GM21737 (cell line): ENCODE results near the gene MRPL52.
"Not testable (repeated sequence)": the region's sequence is repeated elsewhere in the genome, so short reads cannot be mapped to it uniquely, and the experiment has no call there.

Experiments used
- ATAC-seq: cut with Tn5 transposase; IDR thresholded peaks from one replicate; pipeline ENCODE4 v1.9.1; 2021; ENCODE audit warnings: mild to moderate bottlenecking, moderate library complexity; ENCODE audit not compliant: unreplicated experiment

MRPL52 gene

GRCh38 chr14:22852599-22852939 lies 22.9 kb downstream of the MRPL52 start:
- peak; percentile 8 for ATAC-seq

GRCh38 chr14:22852940-22853767 lies 23.5 kb downstream of the MRPL52 start:
- ATAC-seq: peak; percentile 67

- not testable (repeated sequence) for ATAC-seq
Measured at GRCh38 chr14:22854296-22854695, 24.6 kb downstream of the MRPL52 start.

- no peak for ATAC-seq
Measured at GRCh38 chr14:22854963-22855724, 25.5 kb downstream of the MRPL52 start.

GRCh38 chr14:22856428-22856827 lies 26.7 kb downstream of the MRPL52 start:
- ATAC-seq: no peak

- ATAC-seq: not testable (repeated sequence)
Measured at GRCh38 chr14:22860377-22860776, 30.7 kb downstream of the MRPL52 start.

GRCh38 chr14:22861651-22862050 lies 32.0 kb downstream of the MRPL52 start:
- no peak for ATAC-seq

GRCh38 chr14:22864979-22865378 lies 35.3 kb downstream of the MRPL52 start:
- ATAC-seq: no peak

- no peak for ATAC-seq
Measured at GRCh38 chr14:22865424-22866405, 36.0 kb downstream of the MRPL52 start.

GRCh38 chr14:22866874-22867273 lies 37.2 kb downstream of the MRPL52 start:
- ATAC-seq: no peak

GRCh38 chr14:22870811-22871223 lies 41.1 kb downstream of the MRPL52 start:
- peak; percentile 36 for ATAC-seq

GRCh38 chr14:22871224-22872032 lies 41.7 kb downstream of the MRPL52 start, which contains the start of gene LRP10:
LRP10 (plus strand) TSS chr14:22871740; CDS start chr14:22872304, 564 bp downstream.
- peak; percentile 78 for ATAC-seq

GRCh38 chr14:22872033-22872832 lies 42.5 kb downstream of the MRPL52 start:
- ATAC-seq: peak; percentile 22

GRCh38 chr14:22872833-22873520 lies 43.3 kb downstream of the MRPL52 start:
- ATAC-seq: no peak

GRCh38 chr14:22875003-22875747 lies 45.5 kb downstream of the MRPL52 start:
- ATAC-seq: no peak

- no peak for ATAC-seq
Measured at GRCh38 chr14:22875748-22876319, 46.1 kb downstream of the MRPL52 start.

- no peak for ATAC-seq
Measured at GRCh38 chr14:22877000-22877501, 47.4 kb downstream of the MRPL52 start.
